ENCODE measurements around the gene MRPS6.

- no peak for TF ChIP-seq GATA2 (IDR thresholded peaks at IDR 0.05; ENCODE audit: low read depth, low read length)
- no peak for TF ChIP-seq GATA3 (IDR thresholded peaks at IDR 0.05; ENCODE audit: low read depth, low read length)
These were observed 55.9 kb downstream of the MRPS6 start for GRCh38 chr21:34129039-34129891.

Measured in SH-SY5Y (cell line).